Right ventricle myocardium inferior (tissue), 1 donor: ENCODE data around the gene CHST8. TPM values are rescaled to one million over a fixed set of nuclear protein-coding genes. Genes with fewer than 3 reads are reported as not detected.

Source experiments
- ATAC-seq: fragments of 200-7000 bp; cut with Tn5 transposase; one replicate; pipeline ENCODE4 v1.9.1; 2020; ENCODE audit warnings: mild to moderate bottlenecking, moderate library complexity
- DNase-seq: peaks from one replicate; pipeline ENCODE4 v3.0.0; 2021; ENCODE audit errors: missing footprints
- intact Hi-C: fragments of 100-400 bp; cut with DNase I; formaldehyde crosslinking; loops from one replicate; pipeline ENCODE4 v1.11.0; 2022
- total RNA-seq: library from RNA; stranded (reverse); fragmentation: NEBNext Ultra II Directional; extraction: Animal tissue kit (Norgen Biotek cat#: 25700); gene quantifications from one replicate; pipeline ENCODE4 v1.2.1, GENCODE V29; 2021
- donor health status: DM: no; HTN: yes; CAD: no; lungs with severe emphysema.

The CHST8 gene
- total RNA-seq, 1 donor from 2014 or later: 0.27 TPM

GRCh38 chr19:33720691-33721682 lies 99.2 kb downstream of the CHST8 start:
- intact Hi-C loops: no loop called here
- DNase-seq (no peak), ATAC-seq (no peak)

- DNase-seq (no peak), ATAC-seq (no peak)
- intact Hi-C loops: no loop called here
Measured at GRCh38 chr19:33721735-33722297, 100.1 kb downstream of the CHST8 start.

DNA sequence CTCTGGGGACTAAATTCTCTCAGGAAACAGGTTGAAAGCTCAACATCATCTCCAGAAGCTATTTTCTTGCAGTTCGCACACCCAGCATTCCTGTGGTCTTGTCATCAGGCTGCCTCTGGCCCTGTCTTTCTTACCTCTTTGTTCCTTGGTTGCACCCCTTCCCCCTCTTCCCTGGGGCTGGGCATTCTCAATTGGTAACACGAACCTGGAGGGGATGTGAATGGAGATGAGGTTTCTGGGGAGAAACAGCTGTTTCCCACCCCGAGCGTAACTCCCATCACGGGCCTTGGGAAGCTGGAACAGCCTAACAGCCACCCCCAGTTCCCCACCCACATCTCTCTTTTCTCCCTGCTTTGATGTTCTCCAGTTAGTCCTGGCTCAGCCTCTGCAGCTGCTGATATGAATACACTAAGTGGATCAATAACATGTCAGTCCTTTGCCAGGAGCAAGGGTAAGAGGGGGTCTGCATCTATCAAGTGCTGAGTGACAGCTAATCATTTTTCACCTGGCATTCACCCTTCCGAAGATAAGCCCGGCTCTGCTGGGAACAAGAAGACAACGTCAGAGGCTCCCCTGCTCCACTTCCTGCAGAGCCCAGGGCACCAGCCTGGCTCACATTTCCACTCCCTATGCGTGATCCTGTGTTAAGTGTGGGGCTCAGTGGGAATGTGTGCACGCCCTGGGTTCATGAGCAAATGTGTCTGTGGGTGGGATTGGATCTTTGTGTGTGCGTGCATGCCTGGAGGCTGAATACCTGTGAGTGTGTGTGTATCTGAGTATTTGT lies 100.9 kb downstream of the CHST8 start:
- no peak for ATAC-seq
- no peak for DNase-seq
- intact Hi-C loops: no loop called here

- no peak for ATAC-seq
- no peak for DNase-seq
- intact Hi-C loops: no loop called here
Measured at GRCh38 chr19:33723512-33723911, 101.8 kb downstream of the CHST8 start.

GRCh38 chr19:33724021-33724720 lies 102.4 kb downstream of the CHST8 start:
- intact Hi-C loops: no loop called here
- DNase-seq: no peak
- no peak for ATAC-seq

DNA sequence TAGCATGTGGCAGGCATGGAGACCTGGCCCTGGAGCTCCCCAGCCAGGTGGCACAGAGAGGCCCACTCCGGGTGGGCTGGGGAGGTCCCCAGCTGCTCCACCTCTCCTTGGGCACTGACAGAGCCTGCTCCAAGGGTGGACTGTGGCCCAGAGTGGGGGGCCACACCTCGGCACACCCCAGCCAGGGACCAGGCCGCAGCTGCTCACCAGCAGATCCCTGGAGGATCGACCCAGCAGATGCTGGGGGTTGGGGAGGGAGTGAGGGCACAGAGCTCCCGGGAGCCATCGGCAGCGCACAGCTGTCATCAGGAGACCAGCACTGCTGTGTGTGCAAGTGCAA lies 102.9 kb downstream of the CHST8 start:
- ATAC-seq (no peak), DNase-seq (no peak)
- intact Hi-C loops: no loop called here

DNA sequence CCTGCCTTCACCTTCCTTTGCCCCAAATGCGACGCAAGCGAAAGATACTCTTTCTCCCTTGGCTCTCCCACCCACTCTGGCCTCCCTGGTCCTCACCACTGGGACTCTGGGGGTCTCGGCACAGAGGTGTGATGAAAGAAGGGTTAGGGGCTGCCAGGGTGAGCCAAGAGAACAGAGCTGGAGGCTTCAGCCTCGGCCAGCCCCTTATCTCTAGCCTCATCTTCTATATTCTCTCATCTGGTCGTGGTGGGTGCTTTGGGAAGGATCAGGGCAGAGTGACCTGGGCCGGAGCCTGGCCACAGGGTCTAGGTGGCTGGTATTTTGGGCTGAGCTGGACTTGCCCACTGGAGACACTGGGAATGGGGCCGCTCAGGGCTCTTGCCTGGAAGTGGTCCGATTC lies 103.8 kb downstream of the CHST8 start:
- DNase-seq (no peak), ATAC-seq (no peak)
- intact Hi-C loops: no loop called here

DNA sequence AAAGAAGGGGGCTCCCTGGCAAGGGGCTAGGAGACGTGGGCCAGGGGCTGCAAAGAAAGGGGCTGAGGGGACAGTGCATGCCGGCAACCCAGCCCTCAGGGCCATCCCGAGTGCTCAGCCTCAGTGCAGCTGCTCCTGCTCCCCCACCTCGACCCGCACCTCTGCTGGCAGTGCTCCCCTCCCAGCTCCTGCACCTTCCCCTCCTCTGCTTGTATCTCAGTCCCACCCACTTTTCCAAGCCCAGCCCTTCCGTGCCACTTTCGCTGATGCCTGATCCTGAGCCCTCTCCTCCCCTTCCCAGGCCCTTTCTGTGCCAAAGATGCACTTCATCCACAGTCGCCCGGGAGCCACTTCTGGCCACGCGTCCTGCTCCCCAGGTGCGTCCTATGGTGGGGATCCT lies 105.0 kb downstream of the CHST8 start:
- intact Hi-C loops: no loop called here
- ATAC-seq (no peak), DNase-seq (no peak)

GRCh38 chr19:33727331-33727998 lies 105.7 kb downstream of the CHST8 start:
- DNase-seq: no peak

DNA sequence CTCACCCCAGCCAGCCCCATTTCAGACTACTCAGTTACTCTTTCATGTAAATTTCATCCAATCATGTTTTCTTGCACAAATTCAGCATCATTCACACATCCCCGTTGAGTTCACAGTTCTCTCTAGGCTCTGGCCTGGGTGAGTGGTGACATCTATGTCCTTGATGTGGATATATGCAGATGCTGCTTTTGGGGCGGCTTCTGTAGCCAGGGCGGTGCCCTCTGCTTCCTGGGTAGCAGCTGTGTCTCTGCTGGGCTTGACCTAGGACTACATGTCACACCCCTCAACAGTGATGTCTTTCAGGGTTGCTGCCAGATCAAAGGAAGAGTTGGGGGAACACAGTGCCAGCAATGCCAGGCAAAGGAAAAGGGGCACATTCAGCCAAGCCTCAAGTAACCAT lies 106.4 kb downstream of the CHST8 start:
- intact Hi-C loops: no loop called here

More at GRCh38 chr19:33727331-33727998, 105.7 kb downstream of the CHST8 start:
- no peak for ATAC-seq
- intact Hi-C loops: no loop called here

DNA sequence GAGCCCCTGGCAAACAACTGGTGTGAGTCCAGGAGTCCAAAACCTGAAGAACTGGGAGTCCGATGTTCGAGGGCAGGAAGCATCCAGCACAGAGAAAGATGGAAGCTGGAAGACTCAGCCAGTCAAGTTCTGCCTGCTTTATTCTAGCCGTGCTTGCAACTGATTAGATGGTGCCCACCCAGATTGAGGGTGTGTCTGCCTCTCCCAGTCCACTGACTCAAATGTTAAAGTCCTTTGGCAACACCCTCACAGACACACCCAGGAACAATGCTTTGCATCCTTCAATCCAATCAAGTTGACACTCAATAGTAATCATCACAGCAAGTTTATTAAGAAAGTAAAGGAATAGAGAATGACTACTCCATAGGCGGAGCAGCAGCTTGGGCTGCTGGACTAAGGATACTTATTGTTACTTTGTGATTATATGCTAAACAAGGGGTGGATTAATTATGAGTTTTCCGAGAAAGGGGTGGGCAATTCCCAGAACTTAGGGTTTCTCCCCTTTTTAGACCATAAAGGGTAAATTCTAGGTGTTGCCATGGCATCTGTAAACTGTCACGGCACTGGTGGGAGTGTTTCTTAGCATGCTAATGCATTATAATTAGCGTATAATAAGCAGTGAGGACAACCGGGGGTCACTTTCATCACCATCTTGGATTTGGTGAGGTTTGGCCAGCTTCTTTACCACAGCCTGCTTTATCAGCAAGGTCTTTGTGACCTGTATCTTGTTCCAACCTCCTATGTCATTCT lies 109.3 kb downstream of the CHST8 start:
- intact Hi-C loops: no loop called here
- no peak for ATAC-seq
- no peak for DNase-seq

More for the DNA sequence above, 106.4 kb downstream of the CHST8 start:
- ATAC-seq (no peak), DNase-seq (no peak)

- no peak for DNase-seq
- intact Hi-C loops: no loop called here
- ATAC-seq: no peak
Measured at GRCh38 chr19:33731881-33732280, 110.1 kb downstream of the CHST8 start.

- DNase-seq (no peak), ATAC-seq (peak; percentile 44)
- intact Hi-C loops: no loop called here
Measured at GRCh38 chr19:33734913-33735312, 113.2 kb downstream of the CHST8 start.

- intact Hi-C loops: no loop called here
- DNase-seq: no peak
- no peak for ATAC-seq
Measured at GRCh38 chr19:33736158-33736557, 114.4 kb downstream of the CHST8 start.

GRCh38 chr19:33736787-33737186 lies 115.0 kb downstream of the CHST8 start:
- intact Hi-C loops: no loop called here
- no peak for ATAC-seq

GRCh38 chr19:33737681-33738371 lies 116.1 kb downstream of the CHST8 start:
- ATAC-seq (no peak), DNase-seq (no peak)

More at GRCh38 chr19:33736787-33737186, 115.0 kb downstream of the CHST8 start:
- no peak for DNase-seq

GRCh38 chr19:33740811-33741396 lies 119.2 kb downstream of the CHST8 start:
- intact Hi-C loops: no loop called here
- no peak for DNase-seq
- ATAC-seq: no peak

More at GRCh38 chr19:33737681-33738371, 116.1 kb downstream of the CHST8 start:
- intact Hi-C loops: no loop called here
